ENCODE results near the gene ALKAL2.

Gene ALKAL2

GRCh38 chr2:289362-290089 is 1.6 kb upstream of the ALKAL2 start:
- no peak for DNase-seq

- no peak for DNase-seq
Observed at GRCh38 chr2:288758-289361, 969 bp upstream of the ALKAL2 start.

GRCh38 chr2:287471-287885 is 413 bp downstream of the ALKAL2 start:
- DNase-seq = no peak

- DNase-seq = no peak
Observed at GRCh38 chr2:286774-287392, 1.0 kb downstream of the ALKAL2 start.

GRCh38 chr2:286035-286434 is 1.9 kb downstream of the ALKAL2 start:
- no peak for DNase-seq

- no peak for DNase-seq
Observed at GRCh38 chr2:285531-285930, 2.4 kb downstream of the ALKAL2 start.

- DNase-seq = no peak
Observed at GRCh38 chr2:284896-285492, 2.9 kb downstream of the ALKAL2 start.

- no peak for DNase-seq
Observed at GRCh38 chr2:283996-284794, 3.7 kb downstream of the ALKAL2 start.

- DNase-seq = no peak
Observed at GRCh38 chr2:282371-283263, 5.3 kb downstream of the ALKAL2 start.

GRCh38 chr2:281381-281780 is 6.5 kb downstream of the ALKAL2 start:
- DNase-seq = no peak

- no peak for DNase-seq
Observed at GRCh38 chr2:280650-281110, 7.2 kb downstream of the ALKAL2 start.

- DNase-seq = no peak
Observed at GRCh38 chr2:279956-280649, 7.8 kb downstream of the ALKAL2 start.

GRCh38 chr2:279366-279765 is 8.5 kb downstream of the ALKAL2 start:
- no peak for DNase-seq

- no peak for DNase-seq
Observed at GRCh38 chr2:278927-279320, 9.0 kb downstream of the ALKAL2 start.

- DNase-seq = no peak
Observed at GRCh38 chr2:278312-278926, 9.5 kb downstream of the ALKAL2 start.

GRCh38 chr2:275466-275865 is 12.4 kb downstream of the ALKAL2 start:
- no peak for DNase-seq

- no peak for DNase-seq
Observed at GRCh38 chr2:274503-274902, 13.4 kb downstream of the ALKAL2 start.

- DNase-seq = no peak
Observed at GRCh38 chr2:273333-273732, 14.6 kb downstream of the ALKAL2 start.

- no peak for DNase-seq
Observed at GRCh38 chr2:271917-272316, 16.0 kb downstream of the ALKAL2 start.

- no peak for DNase-seq
Observed at GRCh38 chr2:270861-271260, 17.0 kb downstream of the ALKAL2 start.

All from GOT3 (cell line).